ENCODE measurements around the gene TRIP13.

Gene TRIP13

DNA sequence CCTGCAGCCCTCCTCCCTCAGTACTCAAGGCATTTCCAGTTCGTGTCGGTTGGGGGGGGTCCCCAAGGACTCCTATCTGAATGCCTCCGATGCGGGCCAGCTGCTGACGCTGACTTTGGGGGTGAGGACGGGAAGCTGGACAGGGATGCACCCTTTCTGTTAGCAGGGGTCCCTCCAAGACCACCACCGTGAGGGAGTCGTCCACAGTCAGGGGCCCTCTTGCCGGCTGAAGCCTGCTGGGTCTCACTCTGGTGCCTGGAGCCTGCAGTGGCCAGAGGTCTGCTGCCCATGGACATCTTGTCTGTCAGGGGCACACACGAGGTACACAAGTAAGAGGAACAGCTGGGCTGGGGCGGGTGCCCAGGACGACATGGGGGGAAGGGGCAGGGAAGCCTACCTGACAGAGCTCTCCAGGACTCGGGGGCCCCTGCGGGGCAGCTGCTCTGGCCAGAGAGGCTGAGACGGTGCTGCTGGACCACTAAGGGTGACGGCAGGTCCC lies 32.8 kb upstream of the TRIP13 start:
- Histone ChIP-seq H3K4me3 (ENCODE audit: low read length) (no peak overlapping the region), H3K36me3 (ENCODE audit: insufficient read depth, low read length) (peaks cover 28% of the 10 kb centered on the region), H3K4me1 (ENCODE audit: insufficient read depth, low read length) (peaks cover 10% of the 10 kb centered on the region), H3K9me3 (ENCODE audit: low read length) (no peaks in the 10 kb centered on the region), H2AFZ (ENCODE audit: low read depth, low read length) (no peak overlapping the region), H3K27me3 (ENCODE audit: insufficient read depth, low read length) (no peaks in the 10 kb centered on the region)

DNA sequence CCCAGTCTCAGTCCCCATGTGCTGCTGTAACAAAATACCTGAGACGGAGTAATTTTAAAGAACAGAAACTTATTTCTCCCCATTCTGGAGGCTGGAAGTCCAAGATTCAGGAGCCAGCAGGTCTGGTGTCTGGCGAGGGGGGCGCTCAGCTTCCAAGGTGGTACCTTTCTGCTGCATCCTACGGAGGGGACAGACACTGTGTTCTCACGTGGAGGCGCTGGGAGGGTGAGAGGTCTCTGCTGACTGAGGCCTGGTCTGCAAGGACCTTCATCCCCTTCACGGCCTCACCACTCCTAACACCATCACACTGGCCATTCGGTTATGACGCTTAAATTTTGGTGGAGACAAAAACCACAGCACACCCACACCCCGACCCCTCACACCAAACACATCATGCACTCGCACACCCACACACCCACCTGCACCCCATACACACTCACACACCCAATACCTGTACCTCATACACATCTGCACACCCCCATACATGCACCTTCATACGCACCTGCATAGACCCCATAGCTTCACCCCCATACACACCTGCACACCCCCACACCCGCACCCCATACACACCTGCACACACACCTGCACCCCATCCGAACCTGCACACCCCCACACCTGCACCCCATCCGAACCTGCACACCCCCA lies 32.1 kb upstream of the TRIP13 start:
- Histone ChIP-seq H3K4me1 (ENCODE audit: insufficient read depth, low read length) (peaks cover 10% of the 10 kb centered on the region), H3K4me3 (ENCODE audit: low read length) (no peak overlapping the region), H2AFZ (ENCODE audit: low read depth, low read length) (no peak overlapping the region), H3K36me3 (ENCODE audit: insufficient read depth, low read length) (peaks cover 36% of the 10 kb centered on the region), H3K9me3 (ENCODE audit: low read length) (no peaks in the 10 kb centered on the region), H3K27me3 (ENCODE audit: insufficient read depth, low read length) (no peaks in the 10 kb centered on the region)

DNA sequence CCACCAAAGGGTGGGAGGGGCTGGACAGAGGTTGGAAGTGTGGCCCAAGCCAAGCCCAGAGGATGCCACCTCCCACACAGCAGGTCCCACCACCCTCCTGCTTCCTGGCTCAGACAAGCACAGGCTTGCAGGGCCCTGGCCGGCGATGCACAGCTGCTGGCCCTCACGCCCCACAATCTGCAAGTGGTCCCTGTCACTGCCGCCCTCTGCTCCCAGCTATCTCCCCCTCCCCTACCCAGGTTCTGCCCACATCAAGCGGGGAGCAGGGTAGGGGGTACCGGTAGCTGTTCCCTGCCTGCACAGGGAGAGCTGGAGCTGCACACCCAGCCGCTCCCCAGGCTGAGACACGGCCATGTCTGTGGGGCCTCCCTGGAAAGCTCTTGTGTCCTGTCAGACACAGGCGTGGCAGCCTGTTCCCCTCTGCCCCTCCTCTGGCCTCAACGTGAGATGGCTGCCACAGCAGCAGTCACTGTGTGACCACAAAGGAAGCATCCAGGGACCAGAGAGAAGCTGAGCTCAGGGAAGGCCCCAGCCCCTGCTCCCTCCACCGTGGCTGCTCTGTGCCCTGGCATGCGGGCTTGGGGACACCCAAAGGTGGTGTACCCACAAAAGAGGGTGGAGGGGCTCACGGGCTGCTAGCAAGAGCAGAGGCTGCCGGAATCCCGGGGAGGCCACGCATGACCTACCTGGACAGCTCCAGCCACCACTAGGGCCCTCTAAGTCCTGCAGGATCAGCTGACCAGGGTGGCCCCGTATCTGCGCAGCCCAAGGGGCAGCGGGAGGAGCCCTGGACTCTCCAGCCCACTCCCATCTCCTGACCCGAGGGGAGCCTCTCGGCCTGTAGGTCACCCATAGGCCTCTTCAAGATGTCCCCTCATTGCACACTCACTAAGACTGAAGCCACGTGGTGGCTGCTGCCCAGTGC lies 31.0 kb upstream of the TRIP13 start:
- Histone ChIP-seq H3K27me3 (ENCODE audit: insufficient read depth, low read length) (no peaks in the 10 kb centered on the region), H3K36me3 (ENCODE audit: insufficient read depth, low read length) (peaks cover 44% of the 10 kb centered on the region), H3K9me3 (ENCODE audit: low read length) (no peaks in the 10 kb centered on the region), H3K4me1 (ENCODE audit: insufficient read depth, low read length) (peaks cover 10% of the 10 kb centered on the region), H3K4me3 (ENCODE audit: low read length) (no peak overlapping the region), H2AFZ (ENCODE audit: low read depth, low read length) (no peak overlapping the region)

DNA sequence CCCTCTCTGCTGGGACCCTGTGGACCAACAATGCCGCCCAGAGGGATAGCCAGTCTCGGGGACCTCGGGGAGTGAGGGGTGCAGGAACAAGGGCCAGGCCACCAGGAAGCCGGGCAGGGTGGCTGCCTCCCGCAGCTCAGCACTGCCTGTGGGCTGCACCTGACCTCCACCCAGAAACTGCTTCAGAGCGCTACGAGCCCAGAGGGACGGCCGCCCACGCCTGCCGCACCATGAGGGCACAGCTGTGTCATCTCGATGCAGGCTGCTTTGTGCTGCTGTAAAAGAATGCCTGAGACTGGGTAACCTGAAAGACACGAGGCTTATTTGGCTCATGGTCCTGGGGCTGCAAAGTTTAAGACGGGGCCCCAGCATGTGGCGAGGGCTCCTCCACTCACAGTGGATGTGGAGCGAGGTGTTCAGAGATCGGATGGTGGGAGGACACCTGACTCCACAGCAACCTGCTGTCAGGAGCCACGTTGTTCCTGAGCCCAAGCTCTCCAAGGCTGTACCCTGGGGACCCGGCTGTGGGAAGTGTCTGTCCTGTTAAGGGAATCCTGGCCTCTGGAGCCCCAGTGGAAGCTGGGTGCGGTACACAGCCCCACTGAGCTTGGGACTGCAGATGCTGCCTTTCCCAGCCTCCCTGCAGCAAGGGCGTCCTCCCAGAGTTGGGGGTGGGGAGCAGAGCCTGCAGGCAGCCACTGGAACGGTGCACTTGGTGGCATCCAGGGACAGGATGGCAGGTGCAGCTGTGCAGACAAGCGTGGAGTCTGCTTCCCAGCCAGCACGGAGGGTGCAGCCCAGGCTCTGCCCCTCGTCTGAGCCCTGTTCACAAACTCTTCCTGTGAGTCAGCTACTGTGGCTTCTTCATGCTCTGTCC lies 30.1 kb upstream of the TRIP13 start:
- H2AFZ ChIP-seq (ENCODE audit: low read depth, low read length) = no peak overlapping the region
- no peaks in the 10 kb centered on the region for H3K9me3 ChIP-seq (ENCODE audit: low read length)
- peaks cover 10% of the 10 kb centered on the region for H3K4me1 ChIP-seq (ENCODE audit: insufficient read depth, low read length)
- no peaks in the 10 kb centered on the region for H3K27me3 ChIP-seq (ENCODE audit: insufficient read depth, low read length)
- H3K4me3 ChIP-seq (ENCODE audit: low read length) = no peak overlapping the region
- peaks cover 53% of the 10 kb centered on the region for H3K36me3 ChIP-seq (ENCODE audit: insufficient read depth, low read length)

DNA sequence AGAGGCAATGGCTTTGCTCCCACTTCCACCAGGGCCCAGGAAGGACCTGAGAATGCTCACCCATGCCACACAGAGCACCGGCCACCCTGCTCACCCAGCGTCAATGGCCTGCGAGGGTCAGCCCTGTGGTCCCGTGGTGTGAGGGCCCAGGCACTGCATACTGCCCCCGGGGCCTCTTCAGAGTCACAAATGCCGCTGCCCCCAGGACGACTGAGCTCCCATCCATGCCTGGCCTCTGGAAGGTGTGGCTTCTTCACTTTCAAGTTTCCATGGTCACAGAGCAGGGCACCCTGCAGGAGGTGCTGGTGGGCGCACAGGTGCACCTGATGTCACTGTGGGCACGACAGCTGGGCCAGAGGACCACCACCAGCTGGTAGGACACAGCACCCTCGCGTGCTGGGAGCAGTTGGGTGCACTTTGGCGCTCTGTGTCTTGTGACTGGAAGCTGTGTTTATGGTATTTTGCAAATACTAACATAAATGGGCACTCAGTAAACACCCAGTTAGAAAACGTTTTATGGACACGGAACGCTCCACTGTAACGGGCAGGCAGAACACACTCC lies 29.4 kb upstream of the TRIP13 start:
- no peak overlapping the region for H2AFZ ChIP-seq (ENCODE audit: low read depth, low read length)
- H3K36me3 ChIP-seq (ENCODE audit: insufficient read depth, low read length) = peaks cover 61% of the 10 kb centered on the region

DNA sequence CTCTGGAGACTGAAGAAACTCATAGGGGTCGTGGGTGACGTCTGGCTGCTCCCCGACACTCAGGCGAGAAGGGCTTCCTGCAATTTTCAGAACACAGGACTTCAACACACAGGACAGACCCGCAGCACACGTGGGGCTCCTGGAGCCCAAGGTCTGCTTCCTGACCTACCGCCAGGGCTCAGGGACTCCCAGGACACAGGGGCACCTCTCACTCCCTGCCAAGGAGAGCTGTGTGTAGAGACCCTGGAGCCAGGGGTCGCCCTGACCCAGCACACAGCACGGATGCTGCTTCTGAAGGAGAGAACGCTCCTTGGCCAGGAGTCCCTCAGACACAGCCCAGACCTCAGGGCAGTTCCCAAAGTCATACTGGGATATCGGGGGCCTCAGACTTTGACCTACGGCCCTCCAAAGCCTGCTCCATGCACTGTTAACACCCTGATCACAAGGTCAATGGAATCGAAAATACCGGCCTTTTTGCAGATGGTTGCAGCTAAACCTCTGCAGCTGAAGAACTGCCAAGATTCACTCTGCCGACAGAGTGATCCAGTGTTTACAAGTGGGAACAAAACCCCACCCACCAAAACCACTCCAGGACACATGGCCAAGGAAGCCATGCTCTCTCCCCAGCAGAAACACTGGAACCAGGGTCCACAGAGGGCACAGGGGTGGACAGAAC lies 28.1 kb upstream of the TRIP13 start:
- no peak overlapping the region for H2AFZ ChIP-seq (ENCODE audit: low read depth, low read length)
- no peaks in the 10 kb centered on the region for H3K4me1 ChIP-seq (ENCODE audit: insufficient read depth, low read length)
- H3K4me3 ChIP-seq (ENCODE audit: low read length) = no peak overlapping the region
- H3K27me3 ChIP-seq (ENCODE audit: insufficient read depth, low read length) = no peaks in the 10 kb centered on the region
- no peaks in the 10 kb centered on the region for H3K9me3 ChIP-seq (ENCODE audit: low read length)
- H3K36me3 ChIP-seq (ENCODE audit: insufficient read depth, low read length) = peaks cover 74% of the 10 kb centered on the region

More for the DNA sequence above, 29.4 kb upstream of the TRIP13 start:
- no peak overlapping the region for H3K4me3 ChIP-seq (ENCODE audit: low read length)
- H3K27me3 ChIP-seq (ENCODE audit: insufficient read depth, low read length) = no peaks in the 10 kb centered on the region
- peaks cover 10% of the 10 kb centered on the region for H3K4me1 ChIP-seq (ENCODE audit: insufficient read depth, low read length)
- H3K9me3 ChIP-seq (ENCODE audit: low read length) = no peaks in the 10 kb centered on the region

DNA sequence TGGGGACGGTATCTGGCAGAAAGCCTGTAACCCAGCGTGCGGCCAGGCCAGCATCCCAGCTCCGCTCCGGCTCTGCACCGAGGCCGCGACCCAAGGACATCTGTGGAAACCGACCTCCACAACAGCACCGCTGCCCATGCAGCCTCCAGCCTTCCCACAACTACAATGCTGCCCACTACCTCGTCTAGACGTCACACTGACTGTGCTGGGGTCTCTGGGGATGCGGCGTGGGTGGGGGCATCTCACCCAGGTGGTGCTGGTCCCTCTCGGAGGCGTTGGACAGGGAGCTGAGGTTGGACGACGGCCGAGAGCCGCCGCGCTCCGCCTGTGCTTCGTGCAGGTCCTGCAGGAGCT lies 27.5 kb upstream of the TRIP13 start:
- no peak overlapping the region for H3K4me3 ChIP-seq (ENCODE audit: low read length)
- no peaks in the 10 kb centered on the region for H3K4me1 ChIP-seq (ENCODE audit: insufficient read depth, low read length)
- H3K9me3 ChIP-seq (ENCODE audit: low read length) = no peaks in the 10 kb centered on the region
- peaks cover 79% of the 10 kb centered on the region for H3K36me3 ChIP-seq (ENCODE audit: insufficient read depth, low read length)
- H3K27me3 ChIP-seq (ENCODE audit: insufficient read depth, low read length) = no peaks in the 10 kb centered on the region
- H2AFZ ChIP-seq (ENCODE audit: low read depth, low read length) = no peak overlapping the region

DNA sequence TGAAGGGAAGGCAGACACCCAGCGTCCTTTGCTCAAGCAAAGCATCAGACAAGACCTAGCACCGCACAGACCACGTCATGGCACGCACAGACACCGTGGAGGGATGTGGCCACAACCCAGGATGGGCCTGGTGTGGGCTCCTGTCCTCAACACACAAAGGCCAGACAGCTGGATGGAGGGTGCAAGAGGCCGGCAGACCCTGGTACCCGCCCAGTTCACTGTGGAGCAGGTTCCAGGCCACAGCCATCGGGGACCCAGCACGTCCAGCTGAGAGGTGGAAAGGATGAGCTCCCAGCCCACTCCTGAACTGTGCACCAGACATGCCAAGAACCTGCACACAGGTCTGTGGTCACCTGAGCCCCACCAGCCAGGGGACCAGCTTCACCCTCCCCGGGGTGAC lies 26.9 kb upstream of the TRIP13 start:
- H3K36me3 ChIP-seq (ENCODE audit: insufficient read depth, low read length) = peaks cover 85% of the 10 kb centered on the region
- H3K27me3 ChIP-seq (ENCODE audit: insufficient read depth, low read length) = no peaks in the 10 kb centered on the region
- no peaks in the 10 kb centered on the region for H3K9me3 ChIP-seq (ENCODE audit: low read length)
- H2AFZ ChIP-seq (ENCODE audit: low read depth, low read length) = no peak overlapping the region
- no peak overlapping the region for H3K4me3 ChIP-seq (ENCODE audit: low read length)
- H3K4me1 ChIP-seq (ENCODE audit: insufficient read depth, low read length) = no peaks in the 10 kb centered on the region

DNA sequence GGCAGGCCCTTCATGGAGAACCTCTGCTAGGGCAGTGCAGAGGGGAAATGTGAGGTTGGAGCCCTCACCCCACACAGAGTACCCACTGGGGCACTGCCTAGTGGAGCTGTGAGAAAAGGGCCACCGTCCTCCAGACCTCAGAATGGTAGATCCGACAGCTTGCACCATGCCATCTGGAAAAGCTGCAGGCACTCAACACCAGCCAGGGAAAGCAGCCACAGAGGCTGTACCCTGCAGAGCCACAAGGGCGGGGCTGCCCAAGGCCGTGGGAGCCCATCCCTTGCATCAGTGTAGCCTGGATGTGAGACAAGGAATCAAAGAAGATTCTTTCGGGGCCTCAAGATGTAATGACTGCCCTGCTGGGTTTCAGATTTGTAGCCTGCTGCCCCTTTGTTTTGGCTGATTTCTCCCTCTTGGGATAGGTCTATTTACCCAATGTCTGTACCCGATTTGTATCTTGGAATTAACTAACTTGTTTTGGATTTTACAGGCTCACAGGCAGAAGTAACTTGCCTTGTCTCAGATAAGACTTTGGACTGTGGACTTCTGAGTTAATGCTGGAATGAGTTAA lies 25.3 kb upstream of the TRIP13 start:
- Histone ChIP-seq H3K36me3 (ENCODE audit: insufficient read depth, low read length) (peaks cover 95% of the 10 kb centered on the region), H3K4me3 (ENCODE audit: low read length) (no peak overlapping the region), H3K4me1 (ENCODE audit: insufficient read depth, low read length) (no peaks in the 10 kb centered on the region), H2AFZ (ENCODE audit: low read depth, low read length) (no peak overlapping the region), H3K27me3 (ENCODE audit: insufficient read depth, low read length) (no peaks in the 10 kb centered on the region), H3K9me3 (ENCODE audit: low read length) (no peaks in the 10 kb centered on the region)

DNA sequence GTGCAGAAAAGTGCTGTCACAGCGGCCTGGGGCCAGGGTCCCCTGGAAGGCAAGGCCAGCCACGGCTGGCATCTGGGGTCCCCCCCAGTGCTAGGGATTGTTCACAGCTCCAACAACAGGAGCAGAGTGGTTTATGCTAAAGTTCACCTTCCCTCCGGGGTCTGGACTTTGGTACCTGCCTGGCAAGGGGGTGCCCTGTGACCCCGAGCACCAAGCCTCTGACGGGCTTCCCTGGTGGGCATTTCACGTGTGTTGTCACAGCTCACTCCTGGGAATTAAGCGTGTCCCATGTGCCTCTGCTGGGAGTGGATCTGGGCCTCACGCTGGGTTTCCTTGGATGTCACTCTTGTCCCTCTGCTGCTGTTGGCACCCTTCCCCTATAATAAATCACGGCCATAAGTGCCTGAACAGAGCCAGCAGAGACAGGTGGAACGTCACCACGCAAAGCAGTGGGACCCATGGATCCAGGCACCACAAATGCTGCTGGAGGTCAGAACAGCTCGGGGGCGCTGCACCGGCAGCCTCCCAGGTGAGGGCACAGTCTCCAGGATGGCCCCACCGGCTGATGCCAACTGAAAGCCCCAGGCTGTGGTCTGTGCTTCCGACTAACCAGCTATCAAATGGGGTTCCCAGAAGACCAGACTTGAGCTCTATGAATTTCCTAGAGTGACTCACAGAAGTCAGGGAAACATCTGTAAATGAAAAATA lies 24.1 kb upstream of the TRIP13 start:
- H3K36me3 ChIP-seq (ENCODE audit: insufficient read depth, low read length) = peaks cover 94% of the 10 kb centered on the region
- H3K4me3 ChIP-seq (ENCODE audit: low read length) = no peak overlapping the region
- no peak overlapping the region for H2AFZ ChIP-seq (ENCODE audit: low read depth, low read length)
- no peaks in the 10 kb centered on the region for H3K4me1 ChIP-seq (ENCODE audit: insufficient read depth, low read length)
- H3K27me3 ChIP-seq (ENCODE audit: insufficient read depth, low read length) = no peaks in the 10 kb centered on the region
- H3K9me3 ChIP-seq (ENCODE audit: low read length) = no peaks in the 10 kb centered on the region

DNA sequence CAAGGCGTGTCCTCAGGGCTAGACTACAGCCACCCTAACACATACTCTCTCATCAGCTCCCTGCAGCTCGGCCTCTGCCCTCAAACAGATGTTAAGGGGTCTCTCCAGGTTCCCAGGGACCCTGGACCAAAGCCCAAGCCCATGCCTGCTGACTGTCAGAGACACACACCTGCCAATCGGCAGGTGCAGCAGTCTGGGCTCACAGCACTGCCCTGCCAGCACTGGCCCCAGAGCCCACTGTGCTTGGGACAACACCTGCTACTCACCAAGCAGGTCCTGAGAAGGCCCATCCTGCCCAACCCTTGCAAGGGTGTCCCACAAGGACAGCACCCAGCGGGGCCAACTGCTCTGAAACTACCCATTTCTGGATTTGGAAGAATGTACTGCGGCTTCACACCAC lies 21.7 kb upstream of the TRIP13 start:
- peaks cover 94% of the 10 kb centered on the region for H3K36me3 ChIP-seq (ENCODE audit: insufficient read depth, low read length)

More for the DNA sequence above, 21.7 kb upstream of the TRIP13 start:
- Histone ChIP-seq H3K27me3 (ENCODE audit: insufficient read depth, low read length) (no peaks in the 10 kb centered on the region), H3K9me3 (ENCODE audit: low read length) (no peaks in the 10 kb centered on the region), H3K4me3 (ENCODE audit: low read length) (no peak overlapping the region), H2AFZ (ENCODE audit: low read depth, low read length) (no peak overlapping the region), H3K4me1 (ENCODE audit: insufficient read depth, low read length) (no peaks in the 10 kb centered on the region)
